ENCODE results near the gene RFX8. TPM values are rescaled to one million over a fixed set of nuclear protein-coding genes. Genes with fewer than 3 reads are reported as not detected.
"Not testable (repeated sequence)": the region's sequence is repeated elsewhere in the genome, so short reads cannot be mapped to it uniquely, and the experiment has no call there.

Gene RFX8
- total RNA-seq, 4 donors from 2014 or later, result 0.52 to 0.84 TPM; not detected in 2

DNA sequence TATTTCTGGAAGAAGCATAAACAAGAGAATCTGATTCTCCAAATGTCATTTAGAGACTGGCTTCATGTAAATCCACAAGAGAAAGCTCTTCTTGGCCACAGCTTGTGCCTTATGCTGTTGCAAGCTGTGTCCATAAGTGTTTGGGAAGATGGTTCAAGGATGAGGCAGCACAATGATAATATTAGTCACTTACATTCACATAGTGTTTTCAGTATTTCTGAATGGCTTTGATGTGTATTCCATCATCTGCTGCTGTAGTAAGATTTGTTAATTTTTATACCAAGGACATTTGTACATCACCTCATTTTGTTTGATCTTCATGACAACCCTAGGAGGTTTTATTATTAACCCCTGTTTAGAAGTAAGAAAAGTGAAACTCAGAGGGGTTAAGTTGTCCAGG lies 117.5 kb downstream of the RFX8 start:
- H3K4me3 ChIP-seq (ENCODE audit: low read depth, poor library complexity, severe bottlenecking), result no peak overlapping the region
- no peak for DNase-seq (ENCODE audit: low spot score in 2 of 2)
- intact Hi-C loops (cut with DNase I; ENCODE audit: low total_unique reads), result no loop called here
- TF ChIP-seq CTCF (IDR thresholded peaks at IDR 0.05) (no peak), POLR2A (IDR thresholded peaks at IDR 0.05) (no peak)

DNA sequence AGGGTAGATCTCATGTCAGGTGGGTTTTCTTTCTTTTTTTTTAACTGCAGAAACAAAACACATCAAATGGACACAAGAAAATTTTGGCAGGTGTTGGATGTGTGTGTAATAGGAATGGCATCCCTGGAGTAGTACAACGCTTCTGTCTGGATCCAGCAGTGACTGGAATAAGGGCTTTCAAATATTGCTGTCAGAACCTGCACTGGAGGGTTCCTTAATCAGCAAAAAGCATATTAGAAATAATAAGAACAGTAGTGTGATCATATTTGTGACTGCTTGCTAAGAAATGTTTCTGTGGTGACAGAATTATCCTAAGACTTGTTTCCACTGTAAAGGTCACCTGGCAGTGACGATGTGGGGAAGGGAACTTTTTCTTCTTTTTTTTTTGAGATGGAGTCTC lies 118.4 kb downstream of the RFX8 start:
- 73 to 75% methylated on average over 2 of the region's 2 CpGs for WGBS, 2 donors
- no peak for TF ChIP-seq POLR2A (IDR thresholded peaks at IDR 0.05)
- no peak for TF ChIP-seq CTCF (IDR thresholded peaks at IDR 0.05)
- no peak for DNase-seq (ENCODE audit: low spot score in 2 of 2)
- H3K4me3 ChIP-seq (ENCODE audit: low read depth, poor library complexity, severe bottlenecking), result no peak overlapping the region
- intact Hi-C loops (cut with DNase I; ENCODE audit: low total_unique reads), result no loop called here

GRCh38 chr2:101356055-101356454 lies 118.9 kb downstream of the RFX8 start:
- WGBS, 2 donors, result 79 to 84% methylated on average over 6 of the region's 6 CpGs
- no peak overlapping the region for H3K4me3 ChIP-seq (ENCODE audit: low read depth, poor library complexity, severe bottlenecking)

DNA sequence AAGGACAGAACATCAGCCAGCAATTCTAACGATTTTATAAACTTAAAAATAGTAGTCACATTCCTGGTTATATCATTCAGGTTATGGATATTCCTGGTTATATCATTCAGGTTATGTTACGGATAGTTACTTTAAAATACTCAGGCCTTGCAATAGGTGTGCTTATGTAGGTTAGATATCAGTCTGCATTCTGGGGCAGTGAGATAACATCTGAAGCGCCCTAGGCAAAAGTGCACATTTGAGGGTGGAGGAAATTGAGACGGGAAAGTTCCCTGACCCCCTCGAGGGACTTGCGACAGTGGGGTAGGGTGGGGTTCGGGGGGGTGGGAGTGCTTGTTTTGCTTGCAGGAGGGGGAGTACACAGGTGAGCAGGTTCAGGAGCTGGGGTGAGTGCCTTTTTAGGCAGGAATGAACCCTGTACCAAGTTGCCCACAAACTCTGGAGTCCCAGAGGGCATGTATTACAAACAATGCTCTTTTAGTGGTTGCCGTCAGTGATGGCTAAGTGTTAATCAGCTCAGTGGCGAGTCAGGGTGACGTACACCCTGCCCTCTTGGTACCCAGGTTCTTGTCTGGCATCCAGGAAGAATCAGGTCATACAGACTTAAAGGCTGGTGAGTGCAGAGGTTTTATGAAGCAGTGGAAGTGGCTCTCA lies 119.4 kb downstream of the RFX8 start:
- TF ChIP-seq CTCF (IDR thresholded peaks at IDR 0.05) (no peak), POLR2A (IDR thresholded peaks at IDR 0.05) (no peak)
- peak in 1 of 2 donors; percentile 25 for DNase-seq (ENCODE audit: low spot score in 2 of 2)
- WGBS, 2 donors, result 55 to 77% methylated on average over 10 of the region's 10 CpGs
- intact Hi-C loops (cut with DNase I; ENCODE audit: low total_unique reads), result no loop called here
- H3K4me3 ChIP-seq (ENCODE audit: low read depth, poor library complexity, severe bottlenecking), result no peak overlapping the region

More at GRCh38 chr2:101356055-101356454, 118.9 kb downstream of the RFX8 start:
- peak in 1 of 2 donors; percentile 15 for DNase-seq (ENCODE audit: low spot score in 2 of 2)
- TF ChIP-seq CTCF (IDR thresholded peaks at IDR 0.05), result no peak
- TF ChIP-seq POLR2A (IDR thresholded peaks at IDR 0.05), result no peak
- intact Hi-C loops (cut with DNase I; ENCODE audit: low total_unique reads), result no loop called here

DNA sequence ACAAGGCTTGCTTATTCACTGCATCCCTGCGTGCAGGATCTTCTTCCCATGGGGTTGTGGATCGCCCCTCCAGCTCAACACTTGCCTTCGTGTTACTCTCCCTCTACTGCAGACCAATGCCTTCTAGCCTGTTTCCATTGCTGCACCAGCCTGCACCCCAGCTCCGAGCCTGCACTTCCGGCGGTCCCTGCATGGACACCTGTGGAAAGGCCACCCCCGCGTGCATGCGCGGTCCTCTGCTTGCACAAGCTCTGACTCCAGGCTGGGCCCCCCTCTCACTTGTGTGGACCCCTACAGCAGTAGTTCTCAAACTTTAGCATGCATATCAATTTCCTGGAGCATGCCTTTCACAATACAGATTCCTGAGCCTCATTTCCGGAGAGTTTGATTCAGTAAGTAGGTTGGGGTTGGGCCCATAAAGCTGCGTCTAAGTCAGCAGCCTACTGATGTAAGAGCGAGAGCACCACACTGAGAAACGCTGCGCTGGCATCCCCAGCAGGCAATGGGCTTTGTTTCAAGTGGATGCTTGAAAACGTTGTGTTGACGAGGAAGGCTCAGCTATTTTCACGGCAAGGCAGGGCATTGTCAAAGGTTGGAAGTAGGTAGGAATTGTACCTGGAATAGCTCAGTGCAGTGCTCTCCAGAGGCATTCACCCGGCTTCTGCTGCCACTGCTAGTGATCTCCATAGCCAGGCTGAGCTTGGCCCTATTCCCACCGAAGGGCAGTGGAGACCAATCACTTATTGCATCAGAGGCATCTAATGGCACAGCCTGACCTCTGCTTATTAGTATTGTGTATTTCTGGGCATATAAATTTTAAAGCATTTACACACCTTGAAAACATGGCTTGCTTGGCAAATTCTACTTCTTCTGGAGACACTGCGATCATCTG lies 120.2 kb downstream of the RFX8 start:
- peak in 1 of 2 donors; percentile 54 for DNase-seq (ENCODE audit: low spot score in 2 of 2)
- intact Hi-C loops (cut with DNase I; ENCODE audit: low total_unique reads), result no loop called here
- TF ChIP-seq POLR2A (IDR thresholded peaks at IDR 0.05), result no peak
- H3K4me3 ChIP-seq (ENCODE audit: low read depth, poor library complexity, severe bottlenecking), result no peak overlapping the region
- 89 to 90% methylated on average over 21 of the region's 21 CpGs for WGBS, 2 donors

GRCh38 chr2:101352631-101353030 lies 122.3 kb downstream of the RFX8 start:
- WGBS, 2 donors, result 91 to 93% methylated on average over 4 of the region's 4 CpGs
- intact Hi-C loops (cut with DNase I; ENCODE audit: low total_unique reads), result not testable (repeated sequence)

More at GRCh38 chr2:101352631-101353030, 122.3 kb downstream of the RFX8 start:
- H3K4me3 ChIP-seq (ENCODE audit: low read depth, poor library complexity, severe bottlenecking), result not testable (repeated sequence)
- DNase-seq (ENCODE audit: low spot score in 2 of 2), result peak in 1 of 2 donors; percentile 54

Data from lower leg skin (tissue), 4 donors.